Activated CD8-positive, alpha-beta memory T cell treated with anti-CD3 and anti-CD28 coated beads, Interleukin-2, amount 50 U/mL, for 24 hours (primary cell): ENCODE results near the gene GABARAP.
A peak's percentile ranks its signal among the peaks of the same experiment; 100 is the strongest.

Experiments used
- DNase-seq: peaks from one replicate; pipeline ENCODE4 v3.0.0-alpha.2; 2020; ENCODE audit errors: extremely low read depth

Gene GABARAP

GRCh38 chr17:7222093-7222971 lies 19.9 kb downstream of the GABARAP start:
- DNase-seq, result no peak

GRCh38 chr17:7221278-7222092 lies 20.8 kb downstream of the GABARAP start:
- DNase-seq, result no peak

DNA sequence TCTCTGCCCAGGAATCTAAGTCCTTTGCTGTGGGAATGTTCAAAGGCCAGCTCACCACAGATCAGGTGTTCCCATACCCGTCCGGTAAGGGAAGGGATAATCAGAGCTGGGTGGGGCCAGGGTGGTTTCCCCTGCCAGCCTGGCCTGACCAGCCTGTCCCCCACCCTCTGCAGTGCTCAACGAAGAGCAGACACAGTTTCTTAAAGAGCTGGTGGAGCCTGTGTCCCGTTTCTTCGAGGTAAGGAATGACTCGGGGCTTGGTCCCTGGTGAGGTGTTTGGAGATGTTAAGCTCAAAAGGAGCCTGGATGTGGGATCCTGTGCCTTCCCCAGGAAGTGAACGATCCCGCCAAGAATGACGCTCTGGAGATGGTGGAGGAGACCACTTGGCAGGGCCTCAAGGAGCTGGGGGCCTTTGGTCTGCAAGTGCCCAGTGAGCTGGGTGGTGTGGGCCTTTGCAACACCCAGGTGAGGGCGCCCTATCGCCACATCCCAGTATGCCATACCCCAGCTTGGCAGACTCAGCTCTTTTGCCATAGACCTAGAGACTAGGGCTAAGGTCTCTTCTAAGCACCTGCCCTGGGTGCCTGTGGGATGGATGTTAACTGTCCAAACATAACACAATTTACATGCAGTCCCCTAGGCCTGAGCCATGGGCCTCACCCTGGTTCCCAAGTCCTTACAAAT lies 21.5 kb downstream of the GABARAP start:
- no peak for DNase-seq

DNA sequence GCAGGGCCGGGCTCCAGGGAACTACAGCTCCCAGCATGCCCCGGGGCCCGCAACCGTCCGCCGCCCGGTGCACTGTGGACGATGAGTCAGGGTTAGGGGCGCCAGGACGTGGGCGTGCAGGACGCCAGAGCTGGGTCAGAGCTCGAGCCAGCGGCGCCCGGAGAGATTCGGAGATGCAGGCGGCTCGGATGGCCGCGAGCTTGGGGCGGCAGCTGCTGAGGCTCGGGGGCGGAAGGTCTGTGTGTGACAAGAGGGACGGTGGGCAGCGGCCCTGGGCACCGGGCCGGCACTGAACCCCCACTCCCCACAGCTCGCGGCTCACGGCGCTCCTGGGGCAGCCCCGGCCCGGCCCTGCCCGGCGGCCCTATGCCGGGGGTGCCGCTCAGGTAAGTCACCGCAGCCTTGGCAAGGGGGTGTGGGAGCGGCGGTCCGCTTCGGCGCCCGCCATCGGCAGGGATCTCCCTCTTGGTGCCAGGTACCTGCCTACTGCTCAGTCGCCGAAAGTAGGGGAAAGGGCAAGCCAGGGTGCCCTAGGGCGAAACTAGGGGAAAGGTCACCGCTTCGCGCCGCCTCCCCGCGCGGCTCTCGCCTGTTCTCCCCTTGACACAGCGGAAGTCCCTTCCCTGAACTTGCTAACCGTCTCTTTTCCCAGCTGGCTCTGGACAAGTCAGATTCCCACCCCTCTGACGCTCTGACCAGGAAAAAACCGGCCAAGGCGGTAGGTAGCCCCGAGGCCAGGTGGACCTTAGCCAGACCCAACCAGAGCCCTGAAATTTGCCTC lies 22.2 kb downstream of the GABARAP start, which contains the start of the genes ACADVL and DLG4:
ACADVL (plus strand) TSS at position 127 of the 781 bp plus-strand sequence; CDS start at position 174, 47 bp downstream.
DLG4 (minus strand) TSS at position 25 of the 781 bp plus-strand sequence.
- DNase-seq, result no peak

DNA sequence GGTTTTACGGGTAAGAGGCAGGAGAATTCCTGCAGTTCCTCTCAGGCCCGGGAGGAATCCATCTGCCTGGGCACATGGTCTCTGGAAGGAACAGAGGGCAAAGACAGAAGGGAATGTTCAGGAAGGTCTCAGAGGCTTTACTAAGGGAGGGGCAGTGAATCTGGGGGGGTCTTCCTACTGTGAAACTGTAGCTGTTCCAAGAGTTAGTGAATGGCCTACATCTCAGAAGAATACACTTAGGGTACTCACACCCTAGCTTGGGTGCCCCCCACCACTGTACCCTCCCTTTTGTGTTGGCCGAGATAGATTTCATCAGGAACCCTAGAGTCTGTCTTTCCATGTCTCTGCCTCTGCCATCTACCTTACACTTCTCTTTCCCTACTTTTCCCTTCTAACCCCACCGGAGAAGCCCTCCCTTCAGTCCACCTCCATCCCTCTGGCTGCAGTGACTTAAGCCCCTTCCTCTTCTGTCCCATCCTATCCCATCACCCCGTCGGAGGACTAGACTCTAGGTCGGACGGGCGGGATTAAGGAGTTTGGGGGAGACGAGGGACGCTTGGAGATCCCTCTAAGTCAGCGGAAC lies 22.9 kb downstream of the GABARAP start:
- DNase-seq, result no peak

GRCh38 chr17:7218758-7219157 lies 23.5 kb downstream of the GABARAP start:
- no peak for DNase-seq

DNA sequence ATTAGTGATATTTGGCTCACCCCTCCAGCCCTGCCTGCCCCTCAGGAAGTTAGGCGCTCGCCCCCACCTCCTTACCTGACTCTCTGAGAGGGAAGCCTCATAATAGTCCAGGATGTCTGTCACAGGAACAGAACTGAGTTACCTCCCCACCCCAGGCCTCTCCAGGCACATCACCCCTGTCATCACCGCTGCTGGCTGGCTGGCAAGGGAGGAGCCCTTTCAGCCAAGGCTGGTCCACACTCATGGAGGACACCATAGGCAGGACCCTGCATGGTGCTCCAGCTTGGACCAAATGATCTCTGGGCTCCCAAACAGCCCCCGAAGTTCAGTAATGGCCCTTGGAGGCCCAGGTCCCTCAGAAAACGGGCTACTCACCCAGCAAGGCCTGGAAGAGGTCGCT lies 24.1 kb downstream of the GABARAP start:
- DNase-seq, result no peak

GRCh38 chr17:7217113-7217987 lies 24.9 kb downstream of the GABARAP start:
- no peak for DNase-seq

GRCh38 chr17:7216242-7217112 lies 25.8 kb downstream of the GABARAP start:
- no peak for DNase-seq

DNA sequence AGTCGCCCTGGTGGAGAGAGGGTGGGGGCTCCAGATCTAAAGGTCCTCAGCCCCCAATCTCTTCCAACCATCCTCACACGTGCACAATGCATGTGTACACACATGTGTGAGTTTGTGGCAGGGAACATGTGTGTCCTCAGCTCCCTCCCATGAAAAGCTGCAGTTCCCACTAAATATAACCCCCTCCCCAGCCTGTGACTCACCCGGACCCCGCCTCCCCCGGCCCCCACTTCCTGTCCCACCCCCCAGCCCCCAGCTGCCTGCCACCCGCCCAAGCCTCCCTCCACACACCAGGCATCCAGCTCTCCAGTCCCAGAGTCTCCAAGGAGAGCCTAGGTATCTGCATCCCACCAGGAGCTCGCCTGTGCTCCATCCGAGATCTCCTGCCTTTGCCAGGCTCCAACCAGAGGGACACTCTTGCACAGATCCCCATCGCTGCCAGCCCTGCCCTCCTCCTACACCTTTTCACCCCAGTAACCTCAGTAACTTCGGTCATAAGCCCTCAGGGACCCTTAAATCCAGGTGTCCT lies 26.5 kb downstream of the GABARAP start:
- DNase-seq, result no peak

GRCh38 chr17:7215136-7215638 lies 27.1 kb downstream of the GABARAP start:
- DNase-seq, result no peak

- peak; percentile 99 for DNase-seq
Observed at GRCh38 chr17:7214300-7215135, 27.7 kb downstream of the GABARAP start.

GRCh38 chr17:7213895-7214299 lies 28.4 kb downstream of the GABARAP start:
- no peak for DNase-seq

- DNase-seq, result no peak
Observed at GRCh38 chr17:7211491-7212273, 30.6 kb downstream of the GABARAP start.

DNA sequence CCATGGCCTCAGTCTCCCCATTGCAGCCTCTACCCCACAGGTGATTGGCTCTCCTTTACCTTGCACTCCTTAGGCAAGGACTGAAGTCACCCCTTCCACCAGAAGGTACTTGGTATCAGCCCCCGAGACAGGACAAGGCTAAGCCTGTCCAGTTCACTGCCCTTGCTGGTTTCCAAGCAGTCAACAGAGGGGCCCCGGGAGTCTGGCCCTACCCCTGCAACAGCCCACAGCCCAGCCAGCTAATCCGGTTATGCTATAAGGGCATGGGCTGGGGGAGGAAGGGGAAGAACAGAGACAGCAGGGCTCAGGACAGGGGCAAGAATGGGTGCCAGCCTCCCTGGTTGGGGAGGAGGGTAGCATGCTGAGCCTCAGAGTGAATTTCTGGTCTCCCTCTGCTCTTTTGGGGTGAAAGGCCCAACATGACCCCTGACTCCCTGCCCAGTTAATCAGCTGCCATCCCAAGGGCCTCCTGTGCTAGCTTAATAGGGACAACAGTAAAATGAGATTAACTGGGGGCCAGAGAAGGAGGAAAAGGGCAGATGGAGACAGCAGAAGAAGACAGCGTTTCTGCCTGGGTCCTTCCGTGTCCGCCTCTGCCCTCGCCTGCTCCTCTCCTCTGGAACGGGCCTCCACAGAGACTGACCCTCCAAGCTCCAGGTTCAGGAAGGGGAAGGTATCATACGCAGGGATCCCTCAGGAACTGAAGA lies 33.3 kb downstream of the GABARAP start:
- DNase-seq, result no peak

GRCh38 chr17:7208027-7208571 lies 34.1 kb downstream of the GABARAP start:
- no peak for DNase-seq
